Measurements from ENCODE around the gene NFYC.

The NFYC gene

GRCh38 chr1:40801742-40802077 is 110.2 kb downstream of the NFYC start:
- no peak for DNase-seq

- no peak for DNase-seq
These were observed 110.7 kb downstream of the NFYC start for GRCh38 chr1:40802078-40802741.

GRCh38 chr1:40802742-40803113 is 111.2 kb downstream of the NFYC start:
- DNase-seq = no peak

GRCh38 chr1:40803447-40803846 is 111.9 kb downstream of the NFYC start:
- DNase-seq = no peak

GRCh38 chr1:40803902-40804301 is 112.4 kb downstream of the NFYC start:
- no peak for DNase-seq

DNA sequence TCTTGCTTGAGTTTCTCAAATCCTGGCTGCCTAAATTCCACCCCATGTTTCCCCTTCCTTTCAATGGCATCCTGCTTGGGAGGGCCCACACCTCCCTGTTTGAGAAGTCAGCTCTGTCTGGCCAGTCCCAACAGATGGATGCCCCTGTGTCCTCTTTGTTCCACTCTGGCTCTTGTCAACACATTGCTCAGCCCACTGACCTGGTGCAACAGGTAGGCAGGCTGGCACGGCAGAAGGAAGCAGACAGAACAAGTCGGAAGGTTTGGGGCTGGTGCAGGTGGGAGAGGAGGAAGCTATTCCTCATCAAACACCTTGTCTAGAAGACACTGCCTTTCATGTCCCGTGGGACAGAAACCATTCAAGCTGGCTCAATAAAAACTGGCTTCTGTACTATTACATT is 114.7 kb downstream of the NFYC start:
- DNase-seq = no peak

GRCh38 chr1:40806731-40807695 is 115.5 kb downstream of the NFYC start:
- no peak for DNase-seq

GRCh38 chr1:40808002-40808401 is 116.5 kb downstream of the NFYC start:
- no peak for DNase-seq

DNA sequence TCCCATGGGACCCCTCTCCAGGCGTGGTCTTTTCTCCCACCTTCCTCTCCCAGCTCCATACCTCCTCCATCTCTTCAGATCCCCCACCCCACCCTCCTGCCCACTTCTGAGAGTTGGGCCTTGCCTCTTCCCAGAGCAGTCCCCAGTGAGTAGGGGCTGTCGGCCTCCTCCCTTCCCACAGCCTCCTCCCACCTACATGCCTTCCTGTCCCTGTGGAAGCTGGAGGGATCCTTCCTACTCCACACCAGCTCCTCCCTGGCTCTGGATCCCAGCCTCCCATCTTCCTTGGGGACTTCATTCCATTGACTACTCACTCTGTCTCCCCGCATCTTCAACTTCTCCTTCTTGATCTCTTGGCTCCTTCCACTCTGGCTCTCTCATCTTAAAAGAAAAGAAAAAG is 116.9 kb downstream of the NFYC start:
- no peak for DNase-seq

DNA sequence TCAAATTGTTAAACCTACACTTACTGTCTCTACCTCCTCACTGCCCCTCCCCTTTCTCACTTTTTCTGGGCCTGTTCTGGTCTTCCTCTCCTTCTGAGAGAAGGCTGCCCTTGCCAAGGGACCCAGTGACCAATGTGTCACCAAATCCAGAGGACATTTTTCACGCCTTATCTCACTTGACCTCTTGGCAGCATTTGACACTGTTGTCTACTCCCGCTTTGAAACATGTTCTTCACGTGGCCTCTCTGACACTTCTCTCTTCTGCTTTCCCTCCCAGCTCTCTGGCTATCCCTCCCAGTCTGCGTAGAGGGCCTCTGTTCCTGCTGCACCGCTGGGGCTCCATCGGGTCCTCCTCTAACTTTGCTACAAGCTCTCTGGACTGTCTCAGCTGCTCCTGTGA is 117.4 kb downstream of the NFYC start:
- DNase-seq = no peak

GRCh38 chr1:40810927-40811326 is 119.4 kb downstream of the NFYC start:
- DNase-seq = no peak

- DNase-seq = no peak
These were observed 123.9 kb downstream of the NFYC start for GRCh38 chr1:40815420-40815819.

DNA sequence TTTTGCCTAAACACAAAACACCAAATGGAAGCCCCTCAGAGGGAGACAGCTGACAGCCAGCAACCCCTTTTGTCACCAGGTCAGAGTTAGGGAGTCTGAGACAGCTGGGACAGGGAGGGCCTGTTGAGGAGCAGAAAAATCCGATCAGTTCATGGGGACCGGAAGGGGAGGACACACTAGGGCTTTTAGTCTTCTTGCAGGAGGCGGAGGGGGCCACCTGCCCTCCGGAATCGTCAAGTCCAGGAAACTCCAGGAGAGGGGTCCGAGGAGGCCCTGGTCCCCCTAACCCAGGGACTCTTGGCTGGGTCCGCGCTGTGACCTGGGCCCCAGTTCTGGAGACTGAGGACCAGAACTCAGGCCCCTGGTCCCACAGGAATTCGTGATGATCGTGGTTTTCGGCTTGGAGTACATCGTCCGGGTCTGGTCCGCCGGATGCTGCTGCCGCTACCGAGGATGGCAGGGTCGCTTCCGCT is 126.3 kb downstream of the NFYC start:
- no peak for DNase-seq

- no peak for DNase-seq
These were observed 126.9 kb downstream of the NFYC start for GRCh38 chr1:40818264-40818961.

- DNase-seq = no peak
These were observed 127.6 kb downstream of the NFYC start for GRCh38 chr1:40819101-40819500.

DNA sequence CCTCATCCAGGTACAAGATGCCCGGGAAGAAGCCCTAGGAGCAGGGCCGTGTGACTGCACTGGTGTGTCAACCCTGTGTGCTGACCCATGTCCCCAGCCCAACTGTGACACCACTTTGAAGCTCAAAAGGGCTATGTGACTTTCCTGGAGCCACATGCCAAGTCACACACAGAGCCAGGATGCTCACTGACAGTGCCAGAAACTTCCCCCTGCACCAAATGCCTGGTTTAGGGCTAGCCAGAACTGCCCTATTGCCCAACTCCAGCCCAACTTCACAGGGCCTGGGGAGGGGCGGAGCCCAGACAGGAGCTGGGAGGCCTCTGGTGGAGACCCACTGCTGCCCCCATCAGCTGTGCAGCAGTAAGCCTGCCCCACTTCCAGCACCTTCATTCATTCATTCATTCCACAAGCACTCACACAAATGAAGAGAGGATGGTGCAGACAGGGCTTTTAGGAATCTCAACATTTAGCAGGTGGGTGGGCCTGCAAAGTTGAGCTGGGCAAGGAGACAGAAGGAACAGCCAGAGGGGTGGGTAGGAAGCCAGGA is 128.8 kb downstream of the NFYC start:
- no peak for DNase-seq
